ENCODE measurements around the gene C2CD2L.
"Not testable (repeated sequence)": the region's sequence is repeated elsewhere in the genome, so short reads cannot be mapped to it uniquely, and the experiment has no call there.

Gene C2CD2L

GRCh38 chr11:119106564-119107537 lies at the start of gene C2CD2L:
C2CD2L (plus strand) TSS chr11:119107344; CDS start chr11:119107742, 398 bp downstream.
- DNase-seq, result peak; percentile 94

GRCh38 chr11:119059128-119059527 lies 48.0 kb upstream of the C2CD2L start:
- not testable (repeated sequence) for DNase-seq

GRCh38 chr11:119061256-119061655 lies 45.9 kb upstream of the C2CD2L start:
- DNase-seq, result no peak

- DNase-seq, result no peak
Observed at GRCh38 chr11:119062779-119063178, 44.4 kb upstream of the C2CD2L start.

GRCh38 chr11:119065369-119065768 lies 41.8 kb upstream of the C2CD2L start:
- DNase-seq, result no peak

- peak; percentile 97 for DNase-seq
Observed at GRCh38 chr11:119067371-119068222, 39.5 kb upstream of the C2CD2L start, which contains the start of gene VPS11. VPS11 (plus strand) TSS chr11:119067818; CDS start chr11:119067824, 6 bp downstream.

GRCh38 chr11:119077839-119078238 lies 29.3 kb upstream of the C2CD2L start:
- DNase-seq, result no peak

GRCh38 chr11:119078675-119079420 lies 28.3 kb upstream of the C2CD2L start:
- no peak for DNase-seq

GRCh38 chr11:119081682-119082260 lies 25.4 kb upstream of the C2CD2L start:
- DNase-seq, result no peak

GRCh38 chr11:119084663-119085436 lies 22.3 kb upstream of the C2CD2L start, which contains the start of gene HMBS:
HMBS (plus strand) TSS chr11:119084881; CDS start chr11:119085034, 153 bp downstream.
- DNase-seq, result peak; percentile 96

- DNase-seq, result peak; percentile 49
Observed at GRCh38 chr11:119085437-119085847, 21.7 kb upstream of the C2CD2L start.

- no peak for DNase-seq
Observed at GRCh38 chr11:119087123-119087522, 20.0 kb upstream of the C2CD2L start.

GRCh38 chr11:119087747-119088241 lies 19.4 kb upstream of the C2CD2L start:
- DNase-seq, result peak; percentile 60

- DNase-seq, result no peak
Observed at GRCh38 chr11:119088406-119088805, 18.7 kb upstream of the C2CD2L start.

- DNase-seq, result no peak
Observed at GRCh38 chr11:119089319-119089718, 17.8 kb upstream of the C2CD2L start.

GRCh38 chr11:119091178-119091577 lies 16.0 kb upstream of the C2CD2L start:
- no peak for DNase-seq

GRCh38 chr11:119091966-119092879 lies 14.9 kb upstream of the C2CD2L start:
- no peak for DNase-seq

GRCh38 chr11:119092880-119093842 lies 14.0 kb upstream of the C2CD2L start:
- DNase-seq, result no peak

Measured in femur (tissue), 1 donor.